Stimulated activated CD4-positive, alpha-beta T cell treated with anti-CD3 and anti-CD28 coated beads, Interleukin-12 subunit alpha, Interleukin-12 subunit beta, amount 100 ng/mL, for 4 hours (primary cell): ENCODE data around the gene FAM117A.
A peak's percentile ranks its signal among the peaks of the same experiment; 100 is the strongest.
"Not testable (repeated sequence)": the region's sequence is repeated elsewhere in the genome, so short reads cannot be mapped to it uniquely, and the experiment has no call there.

Source experiments
- DNase-seq: peaks from one replicate; pipeline ENCODE4 v3.0.0-alpha.2; 2020

The FAM117A gene

DNA sequence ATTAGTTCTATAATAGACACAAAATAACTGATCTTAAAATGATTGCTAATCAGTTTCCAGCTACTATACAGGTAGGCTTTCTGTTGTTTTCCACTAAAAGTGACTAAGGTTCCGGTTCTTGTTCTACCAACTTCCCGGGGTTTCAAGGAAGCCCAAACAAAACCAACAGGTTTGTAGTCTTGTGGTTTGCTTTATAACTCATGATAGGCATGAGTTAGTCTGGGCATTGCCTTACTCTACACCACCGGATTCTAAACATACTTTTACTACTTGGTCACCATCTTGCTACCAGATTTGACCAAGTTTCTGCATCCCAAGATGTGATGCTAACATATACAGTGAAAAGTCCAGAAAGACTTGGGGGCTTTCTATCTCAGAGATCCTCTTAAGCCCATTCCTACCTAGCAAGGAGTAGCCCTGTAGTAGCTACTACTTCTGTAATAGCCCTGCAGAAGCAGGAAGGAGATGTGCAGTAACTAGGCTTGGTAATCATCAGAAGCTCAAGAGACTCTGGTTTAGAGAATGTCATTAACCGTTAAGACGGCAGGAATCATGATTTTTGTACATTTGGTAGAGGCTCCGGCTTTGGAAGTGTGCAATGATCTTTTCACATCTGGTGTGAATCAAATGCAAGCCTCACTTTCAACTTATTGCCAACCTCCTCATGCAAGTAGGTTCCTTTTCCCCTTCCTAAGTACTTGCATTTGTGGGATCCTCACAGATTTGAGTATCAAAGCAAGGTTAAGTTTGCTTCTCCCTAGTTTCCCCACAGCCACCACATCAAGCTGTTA, 1.6 kb downstream of the FAM117A start:
- no peak for DNase-seq

DNA sequence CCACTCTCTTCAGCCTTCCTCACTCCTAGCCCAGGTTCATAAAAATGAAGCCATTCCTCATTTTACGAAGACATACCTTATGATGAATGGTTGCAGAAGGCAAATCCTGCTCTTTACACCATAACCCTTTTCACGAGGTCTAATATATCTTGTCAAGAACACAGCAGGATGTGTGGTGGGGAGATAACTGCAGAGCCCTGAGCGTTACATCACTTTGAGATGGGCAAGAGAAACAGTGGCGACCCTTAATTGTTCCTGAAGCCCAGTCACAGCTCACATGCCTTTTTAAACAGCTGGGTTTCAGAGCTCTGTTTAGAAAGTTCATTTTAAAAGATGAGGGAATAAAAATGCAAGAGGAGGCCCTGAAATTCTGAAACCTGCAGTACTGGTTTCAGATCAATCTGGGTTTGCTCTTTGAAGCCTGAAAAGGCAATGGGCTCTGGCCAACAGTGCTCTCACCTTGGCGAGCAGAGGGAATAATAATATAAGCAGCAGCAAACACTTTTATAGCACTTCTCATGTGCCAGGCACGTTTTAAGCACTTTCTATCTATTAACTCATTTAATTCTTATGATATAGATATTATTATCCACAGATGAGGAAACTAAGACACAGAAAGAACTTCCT, 2.9 kb downstream of the FAM117A start:
- no peak for DNase-seq

DNA sequence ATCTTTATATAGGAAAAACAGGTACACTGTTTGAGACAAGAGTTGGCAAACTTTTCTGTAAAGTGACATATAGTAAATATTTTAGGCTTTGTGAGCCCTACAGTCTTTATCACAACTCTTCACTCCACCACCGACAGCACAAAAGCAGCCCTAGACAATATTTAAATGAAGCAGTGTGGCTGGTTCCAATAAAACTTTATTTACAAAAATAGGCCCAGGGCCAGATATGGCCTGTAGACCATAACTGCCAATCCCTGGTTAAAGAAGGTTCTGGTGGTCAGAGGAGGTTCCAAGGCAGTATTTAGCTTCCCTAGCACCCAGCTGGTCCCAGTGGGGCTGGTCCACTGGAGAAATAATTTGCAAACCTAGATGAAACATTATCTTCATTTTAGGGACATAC, 3.6 kb downstream of the FAM117A start:
- no peak for DNase-seq

DNA sequence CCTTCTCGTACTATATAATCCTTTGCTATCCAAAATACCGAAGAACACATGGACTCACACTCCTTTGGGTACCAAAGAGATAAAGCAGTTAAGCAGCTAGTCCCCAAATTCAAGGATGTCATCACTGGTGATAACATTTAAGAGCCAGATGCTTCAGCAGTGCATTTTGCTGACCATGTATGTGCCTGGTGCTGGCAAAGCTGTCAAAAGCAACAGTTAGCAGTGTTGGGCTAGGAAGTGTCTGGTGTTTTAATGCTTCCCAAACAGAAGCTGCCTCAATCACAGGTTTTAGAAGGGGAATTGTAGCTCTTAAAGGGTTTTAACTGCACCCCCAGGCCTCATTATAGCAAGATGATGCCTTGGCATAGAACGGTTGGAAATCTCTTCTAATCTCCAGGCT, 4.7 kb downstream of the FAM117A start:
- no peak for DNase-seq

DNA sequence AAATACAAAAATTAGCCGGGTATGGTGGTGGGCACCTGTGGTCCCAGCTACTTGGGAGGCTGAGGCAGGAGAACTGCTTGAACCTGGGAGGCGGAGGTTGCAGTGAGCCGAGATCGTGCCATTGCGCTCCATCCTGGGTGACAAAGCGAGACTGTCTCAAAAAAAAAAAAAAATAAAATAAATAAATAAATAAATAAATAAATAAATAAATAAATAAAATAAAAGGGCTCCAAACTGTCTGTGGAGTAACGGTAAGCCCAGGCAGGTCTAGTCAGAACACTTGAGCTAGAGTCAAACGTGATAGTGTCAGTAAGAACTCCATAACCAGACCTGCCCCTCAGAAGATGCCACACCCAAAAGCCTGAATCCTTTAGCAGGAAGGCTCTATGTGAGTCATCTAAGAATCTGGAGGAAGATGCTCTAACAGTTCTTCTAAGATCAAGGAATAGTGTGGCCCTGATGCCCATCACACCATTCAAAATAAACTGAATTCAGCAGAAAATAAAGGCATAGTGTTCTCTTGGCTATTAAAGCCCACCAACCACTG, 5.4 kb downstream of the FAM117A start:
- not testable (repeated sequence) for DNase-seq

DNA sequence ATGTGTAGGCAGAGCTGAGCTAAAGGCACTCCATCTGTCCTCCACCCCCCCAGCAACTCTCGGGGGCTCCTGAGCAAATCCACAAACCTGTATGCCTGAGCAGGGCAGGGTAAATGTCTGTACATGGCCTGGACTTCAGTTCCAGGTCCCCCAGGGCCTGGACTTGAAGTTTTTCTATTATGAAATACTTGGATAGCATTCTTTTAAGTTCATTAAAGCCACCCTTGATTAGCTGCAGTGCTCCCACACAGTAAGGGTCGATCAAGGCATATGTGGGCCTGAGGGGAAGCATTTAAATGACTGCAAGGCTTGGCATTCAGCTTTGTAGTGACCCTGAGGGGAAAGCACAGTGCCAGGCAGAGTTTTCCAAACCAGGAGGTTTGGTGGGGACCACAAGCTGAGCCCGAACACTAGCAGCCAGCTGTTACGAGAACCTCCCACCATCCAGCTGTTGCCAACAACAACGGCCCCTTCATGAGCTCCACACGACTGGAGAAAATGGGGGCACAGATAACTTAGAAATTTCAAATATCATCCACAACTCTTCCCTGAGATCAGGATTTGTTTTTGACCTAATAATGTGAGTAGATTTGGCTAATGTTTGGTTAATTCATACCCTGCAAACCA, 6.7 kb downstream of the FAM117A start:
- DNase-seq: no peak

DNA sequence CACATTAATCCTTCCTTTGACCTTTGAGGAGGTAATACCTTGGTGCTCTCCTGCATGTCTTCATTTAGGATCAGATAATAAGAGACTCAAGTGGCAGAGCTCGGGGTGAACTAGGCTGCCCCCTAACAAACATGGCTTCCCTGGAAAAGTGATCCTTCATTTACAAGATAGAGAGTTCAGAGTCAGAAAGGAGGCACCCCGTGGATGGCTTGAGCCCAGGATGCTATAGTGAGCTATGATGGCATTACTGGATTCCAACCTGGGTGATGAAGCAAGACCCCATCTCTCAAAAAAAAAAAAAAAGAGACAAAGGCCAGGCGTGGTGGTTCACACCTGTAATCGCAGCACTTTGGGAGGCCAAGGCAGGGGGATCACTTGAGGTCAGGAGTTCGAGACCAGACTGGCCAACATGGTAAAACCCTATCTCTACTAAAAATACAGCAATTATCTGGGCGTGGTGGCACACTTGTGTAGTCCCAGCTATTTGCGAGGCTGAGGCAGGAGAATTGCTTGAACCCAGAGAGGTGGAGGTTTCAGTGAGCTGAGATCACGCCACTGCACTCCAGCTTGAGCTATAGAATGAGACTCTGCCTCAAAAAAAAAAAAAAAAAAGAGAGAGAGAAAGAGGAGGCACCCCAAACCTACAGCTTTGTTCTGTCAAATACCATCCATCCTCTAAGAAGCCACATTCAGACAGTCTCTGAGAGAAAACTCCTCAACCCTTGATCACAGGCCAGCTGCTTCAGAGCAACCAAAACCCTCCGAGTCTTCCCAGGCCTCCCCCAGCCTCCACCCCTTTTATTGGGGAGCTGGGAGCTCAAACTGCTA, 7.4 kb downstream of the FAM117A start:
- DNase-seq: no peak

DNA sequence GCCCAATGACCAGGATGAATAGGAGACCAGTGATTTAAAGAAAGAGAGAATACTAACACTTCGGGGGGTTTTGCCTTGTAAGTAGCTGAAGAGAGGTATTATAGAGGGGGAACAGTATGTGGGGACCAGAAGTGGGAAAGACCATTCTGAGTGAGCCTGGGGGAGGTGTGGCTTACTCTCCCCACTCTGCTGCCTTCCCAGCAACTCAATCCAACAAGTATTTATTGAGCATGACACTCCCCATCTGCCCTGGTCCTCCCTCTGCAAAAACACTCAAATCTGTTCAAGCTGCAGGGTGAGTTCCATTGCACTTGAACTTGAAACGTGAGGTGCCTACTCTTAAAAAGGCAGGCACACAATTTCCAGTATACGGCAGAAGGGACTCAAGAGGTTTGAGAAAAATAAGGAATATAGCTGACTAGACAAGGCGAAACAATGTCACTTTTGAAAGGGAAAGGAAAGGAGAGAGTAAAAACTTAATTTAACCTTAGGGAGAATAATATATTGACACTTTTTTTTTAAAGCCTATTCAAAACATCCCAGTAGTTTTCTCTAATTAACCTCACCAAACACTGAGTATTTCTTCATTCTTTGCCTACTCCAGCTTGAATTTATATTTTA, 8.2 kb downstream of the FAM117A start:
- no peak for DNase-seq

DNA sequence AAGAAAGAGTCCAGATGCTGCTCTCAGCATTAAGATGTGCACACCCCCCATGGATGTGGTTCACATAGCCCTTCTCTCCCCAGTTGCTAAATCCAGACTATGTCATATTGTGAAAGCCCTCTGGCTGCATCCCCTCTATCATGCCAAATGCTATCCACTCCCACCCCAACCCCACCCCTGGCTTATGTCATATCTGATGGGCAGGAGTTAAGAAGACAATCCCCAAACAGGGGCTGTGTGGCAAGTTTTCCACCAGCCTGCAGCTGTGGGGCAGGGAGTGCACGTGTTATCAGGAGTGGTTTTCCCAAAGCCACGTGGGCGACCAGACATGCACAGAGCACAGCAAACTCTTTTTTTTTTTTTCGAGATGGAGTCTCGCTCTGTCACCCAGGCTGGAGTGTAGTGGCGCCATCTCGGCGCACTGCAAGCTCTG, 10.0 kb downstream of the FAM117A start:
- no peak for DNase-seq

DNA sequence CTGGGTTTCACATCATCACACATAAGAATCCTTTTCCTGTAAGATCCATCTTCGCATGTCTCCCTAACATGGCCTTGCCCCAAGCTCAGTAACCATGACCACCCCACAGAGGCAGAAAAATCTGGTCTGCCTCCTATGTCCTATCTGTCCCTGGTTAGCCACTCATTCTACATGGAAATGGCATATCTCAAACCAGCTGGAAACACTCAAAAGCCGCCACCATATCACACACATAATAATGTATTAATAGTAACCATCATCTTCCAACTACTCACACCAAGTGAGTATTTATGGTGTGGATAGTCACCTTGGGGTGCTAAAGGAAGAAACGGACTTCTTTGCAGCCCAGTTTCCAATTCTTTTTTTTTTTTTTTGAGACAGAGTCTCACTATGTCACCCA, 11.4 kb downstream of the FAM117A start:
- DNase-seq: no peak

DNA sequence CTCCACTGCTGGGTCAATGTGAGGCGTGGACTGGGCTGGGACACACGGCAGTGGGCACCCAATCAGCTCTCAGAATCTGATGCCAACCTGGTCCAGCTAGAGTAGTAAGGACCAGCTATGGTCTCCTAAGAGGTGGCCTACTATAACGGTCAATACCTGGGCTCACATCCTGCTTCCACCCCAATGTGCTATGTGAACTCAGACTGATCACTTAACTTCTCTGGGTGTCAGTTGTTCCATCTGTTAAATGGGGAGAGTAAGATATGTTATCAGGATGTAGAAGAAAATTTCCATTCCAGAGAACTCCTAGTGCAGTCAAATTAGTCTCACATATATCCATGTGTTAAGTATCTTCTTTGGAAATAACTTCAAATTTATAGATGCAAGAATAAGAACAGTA, 14.2 kb downstream of the FAM117A start:
- no peak for DNase-seq

DNA sequence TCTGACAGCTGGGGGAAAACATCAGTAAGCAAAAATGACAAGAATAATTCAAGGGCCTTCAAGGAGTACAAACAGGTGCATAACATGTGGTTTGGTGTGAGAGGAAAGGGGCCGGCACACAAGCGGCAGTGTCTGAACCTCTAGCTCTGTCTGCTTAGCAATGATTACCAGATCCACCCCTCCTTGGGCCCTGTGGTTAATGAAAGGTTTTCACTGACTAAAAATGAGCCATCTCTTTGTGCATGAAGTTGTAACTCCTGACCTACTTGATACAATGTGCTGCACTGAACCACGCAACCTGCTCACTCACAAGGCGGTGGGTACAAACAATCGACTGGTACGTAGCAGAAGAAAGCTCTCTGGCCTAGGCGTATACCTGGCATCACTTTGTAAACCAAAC, 15.1 kb downstream of the FAM117A start:
- peak; percentile 25 for DNase-seq

DNA sequence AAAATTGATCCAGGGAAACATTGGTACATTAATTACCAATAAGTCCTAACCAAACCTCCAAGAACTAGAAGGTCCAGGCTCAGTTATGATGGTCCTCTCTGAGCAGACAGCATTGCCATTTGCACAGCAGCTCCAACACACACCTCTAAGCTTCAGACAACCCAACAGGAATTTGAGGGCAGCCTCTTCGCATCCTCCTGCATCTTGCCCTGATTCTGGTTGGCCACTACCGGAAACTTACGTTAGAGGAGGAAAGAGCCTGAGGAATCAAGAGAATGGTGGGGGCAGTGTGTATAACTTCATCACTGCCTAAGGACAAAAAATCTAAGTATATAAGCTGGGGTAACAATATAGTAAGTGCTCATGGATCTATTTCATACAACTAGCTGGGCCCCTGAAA, 15.7 kb downstream of the FAM117A start:
- no peak for DNase-seq

DNA sequence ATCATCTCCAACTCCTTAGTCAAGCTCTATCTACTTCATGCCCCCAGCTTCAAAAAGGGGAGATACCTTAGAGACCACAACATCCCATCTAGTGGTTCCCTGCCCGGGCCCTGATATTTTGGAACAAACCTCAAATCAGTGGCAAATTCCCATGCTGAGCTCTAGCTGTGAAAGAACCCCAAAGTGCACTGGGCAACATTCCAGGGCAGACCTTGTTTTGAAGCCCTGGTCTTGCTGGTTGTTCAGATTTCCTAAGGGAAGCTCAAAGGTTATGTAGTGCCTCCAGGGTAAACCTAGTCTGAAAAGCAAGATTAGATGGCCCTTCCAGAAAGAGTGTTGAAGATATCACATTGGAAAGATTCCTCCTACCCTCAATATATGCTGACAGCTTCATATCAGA, 16.3 kb downstream of the FAM117A start:
- DNase-seq: no peak

DNA sequence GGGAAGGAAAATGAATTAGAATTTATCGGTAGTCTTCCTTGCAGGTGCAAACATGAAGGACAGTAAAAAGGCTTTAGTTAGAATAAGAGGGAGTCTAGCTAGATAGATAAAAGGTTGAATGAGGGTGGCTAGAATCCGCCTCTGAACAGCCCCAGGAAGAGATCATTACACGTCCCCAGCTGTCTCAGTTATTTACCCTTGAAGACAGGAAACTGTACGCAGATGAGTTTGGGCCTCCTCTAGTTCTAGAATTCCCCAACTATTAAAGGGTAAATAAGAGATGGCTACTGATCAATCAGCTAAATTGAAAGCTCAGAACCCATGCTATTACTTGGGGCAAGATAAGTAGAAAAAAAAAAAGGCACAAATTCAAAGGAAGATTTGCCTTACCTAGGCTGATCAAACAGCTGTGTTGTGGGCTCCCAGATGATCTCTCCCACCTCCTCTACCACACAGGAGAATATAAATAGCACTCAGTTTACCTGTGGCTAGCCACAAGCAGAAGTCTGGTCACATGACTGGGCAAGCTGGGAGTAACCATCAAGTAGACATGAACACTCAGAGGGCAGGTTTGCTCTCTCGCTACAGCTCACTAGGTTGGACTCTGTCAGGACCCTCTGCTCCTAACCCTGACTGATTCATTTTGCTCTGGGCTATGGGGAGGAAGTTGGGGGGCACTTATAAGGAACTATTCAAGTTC, 17.0 kb downstream of the FAM117A start:
- no peak for DNase-seq

DNA sequence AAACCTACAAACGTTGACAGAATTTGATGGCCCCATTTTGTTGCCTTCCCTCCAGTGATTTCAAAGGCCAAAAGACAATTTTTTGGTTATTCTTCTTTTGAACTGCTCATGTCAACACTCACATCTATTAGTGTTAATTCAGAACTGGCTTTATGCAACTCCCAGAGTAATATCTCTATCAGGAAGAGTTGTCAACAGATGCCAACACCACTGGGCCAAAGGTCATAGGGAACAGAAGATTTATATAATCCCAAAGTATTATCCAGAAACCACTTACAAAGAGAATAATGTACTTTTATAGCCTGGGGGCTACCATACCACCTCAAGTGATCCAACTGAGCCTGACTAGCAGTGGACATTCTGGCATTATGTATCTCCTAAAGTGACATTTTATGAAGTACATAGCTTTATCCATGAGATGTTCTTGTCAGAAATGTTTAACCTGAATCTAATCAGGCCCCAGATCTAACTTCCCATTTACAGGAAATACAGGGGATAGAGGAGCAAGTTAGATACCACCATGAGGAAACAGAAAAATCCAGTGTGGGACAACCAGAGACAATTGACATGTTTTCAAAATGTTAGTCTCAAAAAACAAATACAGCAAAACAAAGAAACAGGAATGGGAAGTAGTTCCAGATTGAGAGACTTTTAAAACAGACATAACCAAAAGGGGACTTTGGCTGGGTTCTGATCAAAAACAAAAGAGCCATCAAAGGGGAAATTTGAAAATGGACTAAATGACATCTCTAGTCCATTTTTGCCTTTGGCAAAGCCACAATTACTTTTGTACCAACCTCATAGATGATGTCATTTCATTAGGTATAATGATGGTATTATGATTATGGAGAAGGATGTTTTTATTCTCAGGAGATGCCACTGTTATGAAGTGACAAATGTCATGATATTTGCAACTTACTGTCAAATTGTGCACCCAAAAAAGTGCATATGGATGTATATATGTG, 18.5 kb downstream of the FAM117A start:
- no peak for DNase-seq

DNA sequence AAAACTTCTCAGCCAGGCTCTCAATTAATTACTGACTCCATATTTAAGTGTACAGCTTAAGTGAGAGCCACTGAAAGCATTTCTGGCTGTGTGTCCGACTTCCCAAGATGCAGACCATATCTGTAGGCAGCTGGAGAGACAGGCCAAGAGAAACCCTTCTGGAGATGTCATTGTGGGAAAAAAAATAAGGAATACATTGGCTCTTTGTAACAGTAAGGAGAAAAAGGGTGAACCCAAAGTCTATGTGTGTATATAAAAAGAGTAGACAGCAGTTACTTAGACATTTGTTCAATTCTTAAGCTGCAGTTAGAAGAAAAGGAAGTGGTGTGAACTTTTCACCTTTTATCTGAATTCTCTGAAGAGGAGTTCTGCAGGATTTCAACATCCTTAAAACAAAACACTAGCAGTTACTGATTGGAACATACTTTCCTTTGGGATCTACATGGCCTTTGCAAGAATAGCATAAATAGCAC, 21.7 kb downstream of the FAM117A start:
- no peak for DNase-seq

DNA sequence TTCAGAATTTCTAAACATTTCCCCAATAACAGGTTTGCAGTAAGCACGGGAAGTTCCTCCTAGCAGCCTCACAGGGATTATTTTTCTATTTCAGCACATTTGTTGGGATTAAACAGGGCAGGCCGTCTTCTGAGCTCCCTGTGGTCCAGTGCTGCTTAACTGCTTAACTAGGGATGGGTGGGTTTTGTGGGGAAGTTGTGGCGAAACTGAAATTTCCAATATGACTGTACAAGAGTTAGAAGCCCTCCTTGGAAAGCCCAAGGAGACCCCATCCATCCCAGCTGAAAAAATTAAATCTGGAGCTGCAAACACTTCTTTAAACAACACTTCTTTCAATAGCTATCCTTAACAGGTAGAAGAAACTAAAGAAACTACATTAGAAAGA, 22.2 kb downstream of the FAM117A start:
- no peak for DNase-seq

DNA sequence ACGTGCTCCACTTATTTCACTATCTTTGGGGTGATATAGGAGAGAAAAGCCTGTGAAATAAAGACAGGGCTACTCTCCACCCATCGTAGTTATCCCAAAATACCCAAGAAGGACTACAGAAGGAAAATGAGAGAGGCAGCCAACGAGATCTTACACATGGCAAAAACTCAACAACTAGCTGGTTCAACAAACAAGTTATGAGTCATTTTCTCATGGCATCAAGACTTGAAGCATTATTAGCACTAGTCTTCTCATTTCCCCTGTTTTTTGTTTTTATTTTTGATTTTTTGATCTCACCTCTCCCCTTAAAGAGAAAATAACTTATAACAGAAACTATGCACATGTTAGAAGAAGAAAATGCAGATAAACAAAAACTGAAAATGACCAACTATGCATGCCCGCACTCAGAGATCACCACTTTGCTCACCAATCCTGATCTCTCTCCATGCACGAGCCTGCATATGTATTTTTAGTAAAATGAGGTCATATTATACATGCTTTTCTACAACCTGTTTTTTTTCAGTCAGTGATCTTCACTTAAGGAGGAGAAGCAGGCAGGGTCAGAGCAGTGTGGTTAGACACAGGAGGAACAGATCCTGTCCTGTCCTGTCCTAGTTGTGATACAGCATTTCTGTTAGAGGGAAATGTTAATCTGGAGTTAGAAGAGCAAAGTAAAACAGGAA, 22.8 kb downstream of the FAM117A start:
- DNase-seq: no peak
